GM21737 (cell line): ENCODE results near the gene TIMM44.

ENCODE experiments used
- ATAC-seq: cut with Tn5 transposase; IDR thresholded peaks from one replicate; pipeline ENCODE4 v1.9.1; 2021; ENCODE audit warnings: mild to moderate bottlenecking, moderate library complexity; ENCODE audit not compliant: unreplicated experiment

Gene TIMM44

DNA sequence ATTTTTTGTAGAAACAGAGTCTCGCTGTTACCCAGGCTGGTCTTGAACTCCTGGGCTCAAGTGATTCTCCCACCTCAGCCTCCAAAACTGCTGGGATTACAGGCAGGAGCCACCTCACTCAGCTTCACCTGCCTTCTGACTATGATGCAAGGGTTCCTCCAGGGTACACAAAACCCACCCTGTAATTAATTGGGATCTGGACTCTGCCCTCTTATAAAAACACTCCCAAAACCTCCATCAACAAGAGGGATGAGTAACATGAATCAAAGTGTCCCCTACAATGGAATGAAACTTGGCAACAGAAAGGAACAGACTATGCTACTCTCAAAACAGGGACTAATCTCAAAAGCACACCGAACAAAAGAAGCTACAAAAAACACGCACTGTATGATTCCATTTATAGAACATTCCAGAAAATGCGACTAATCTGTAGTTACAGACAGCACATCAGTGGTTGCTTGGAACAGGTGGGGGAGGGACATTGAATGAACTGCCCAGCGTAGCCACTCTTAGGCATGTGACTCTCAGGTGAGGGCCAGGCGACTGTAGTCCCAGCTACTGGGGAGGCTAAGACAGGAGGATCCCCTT lies 66.1 kb downstream of the TIMM44 start:
- no peak for ATAC-seq
